ENCODE data around the gene ASAH2B.
"Not testable (repeated sequence)": the region's sequence is repeated elsewhere in the genome, so short reads cannot be mapped to it uniquely, and the experiment has no call there.

The ASAH2B gene

DNA sequence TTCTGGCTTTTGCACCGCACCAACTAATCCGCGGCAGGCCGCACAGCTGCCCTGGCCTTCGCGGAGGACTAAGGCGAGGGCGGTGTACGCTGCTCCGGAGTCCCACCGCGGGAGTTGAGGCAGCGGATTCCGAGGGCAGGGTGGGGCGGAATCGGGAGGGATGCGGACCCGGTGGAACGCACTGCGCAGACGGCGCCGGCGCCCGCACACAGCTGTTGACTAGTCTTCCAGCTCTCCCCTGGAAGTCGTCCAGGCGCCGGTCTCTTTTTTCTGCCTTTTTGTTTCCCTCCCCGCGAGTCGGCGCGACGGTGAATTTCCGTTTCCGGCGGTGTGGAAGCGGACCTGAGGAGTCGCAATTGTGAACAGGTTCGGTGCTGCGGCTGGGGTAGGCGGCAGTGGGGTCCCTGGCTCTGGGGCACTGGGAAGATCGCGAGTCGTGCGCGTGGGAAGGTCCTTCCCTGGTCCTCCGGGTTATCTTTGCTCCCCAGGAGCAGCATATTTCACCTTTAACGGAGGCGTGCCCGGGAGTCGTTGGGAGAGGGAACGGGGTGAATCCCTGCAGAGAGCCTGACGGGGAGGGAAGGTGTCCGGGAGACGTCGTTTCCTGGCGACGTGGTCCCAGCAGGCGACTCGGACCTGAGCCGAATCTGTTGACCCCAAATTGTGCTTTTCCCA is at the start of gene ASAH2B:
TSS of gene ASAH2B (plus strand) at position 319 of the 675 bp plus-strand sequence. CDS start 5,195 bp downstream, outside the sequence.
- peak; percentile 71 for DNase-seq

DNA sequence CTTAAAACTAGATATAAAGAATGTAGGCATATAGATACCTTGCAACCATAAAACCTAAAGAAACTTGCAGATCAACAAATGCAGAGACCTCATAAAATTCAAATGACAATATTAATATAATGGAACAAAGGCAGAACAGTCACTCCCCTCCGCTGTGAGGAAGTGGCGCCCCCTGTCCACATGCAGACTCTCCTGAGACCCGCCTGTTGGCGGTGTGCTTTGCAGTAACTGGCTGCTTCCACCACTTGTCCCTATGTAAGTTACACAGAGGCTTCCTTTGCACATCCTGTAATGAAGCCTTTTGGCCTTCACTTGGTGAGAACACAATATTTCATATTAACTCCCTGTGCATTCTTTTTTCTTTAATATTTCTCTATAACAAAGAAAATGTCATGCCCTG is 41.9 kb upstream of the ASAH2B start:
- not testable (repeated sequence) for DNase-seq

DNA sequence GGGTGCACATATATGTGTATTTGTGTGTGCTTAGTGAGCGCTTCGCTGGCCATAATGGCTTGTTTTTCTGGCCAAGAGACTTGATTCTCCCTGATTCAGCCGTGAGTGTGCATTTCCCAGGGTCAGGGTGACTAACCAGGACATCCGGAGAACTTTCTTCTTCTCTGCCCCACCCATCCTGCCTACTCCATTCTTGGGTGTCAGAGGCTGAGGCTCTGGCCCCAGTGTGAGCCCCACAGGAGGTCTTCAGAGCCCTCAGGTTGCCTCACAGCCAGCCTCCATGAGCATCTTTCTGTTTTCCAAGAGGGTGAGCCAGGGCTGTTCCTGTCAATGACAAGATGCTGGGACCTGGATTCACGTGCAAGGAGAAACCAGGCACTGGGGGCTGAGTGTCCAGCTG is 37.8 kb upstream of the ASAH2B start:
- not testable (repeated sequence) for DNase-seq

DNA sequence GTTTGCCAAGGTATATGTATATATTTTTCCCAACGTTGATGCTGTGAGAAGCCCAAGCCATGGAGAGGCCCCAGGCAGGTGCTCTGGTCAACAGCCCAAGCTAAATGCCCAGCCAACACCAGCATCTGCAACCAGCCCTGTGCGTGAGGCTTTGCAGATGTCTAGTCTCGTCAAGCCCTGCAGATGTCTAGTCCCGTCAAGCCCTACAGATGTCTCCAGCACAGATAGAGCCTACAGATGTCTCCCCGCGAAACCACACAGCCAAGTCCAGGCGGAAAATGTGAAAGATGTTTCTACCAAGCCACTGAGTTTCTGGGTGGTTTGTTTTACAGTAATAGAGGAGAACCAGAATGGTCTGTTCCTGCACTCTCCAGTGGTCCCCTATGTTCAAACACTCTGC is 36.7 kb upstream of the ASAH2B start:
- not testable (repeated sequence) for DNase-seq

DNA sequence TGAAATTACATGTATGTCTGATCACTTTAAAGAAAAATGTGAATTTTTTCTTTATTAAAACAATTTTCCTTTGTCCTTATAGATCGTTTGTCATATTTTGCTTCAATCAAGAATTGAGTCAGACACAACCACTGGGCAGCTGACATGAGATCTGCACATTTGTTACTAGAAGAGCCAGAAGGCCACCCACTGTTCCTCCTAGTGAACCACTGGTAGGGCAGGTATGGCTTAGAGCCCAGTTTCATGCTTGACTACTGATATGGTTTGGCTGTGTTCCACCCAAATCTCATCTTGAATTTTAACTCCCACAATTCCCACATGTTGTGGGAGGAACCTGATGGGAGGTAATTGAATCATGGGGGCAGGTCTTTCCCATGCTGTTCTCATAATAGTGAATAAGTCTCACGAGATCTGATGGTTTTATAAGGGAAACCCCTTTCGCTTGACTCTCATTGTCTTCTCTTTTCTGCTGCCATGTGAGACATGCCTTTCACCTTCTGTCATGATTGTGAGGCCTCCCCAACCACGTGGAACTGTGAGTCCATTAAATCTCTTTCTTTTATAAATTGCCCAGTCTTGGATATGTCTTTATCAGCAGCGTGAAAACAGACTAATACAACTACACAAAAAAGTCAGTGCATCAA is 35.2 kb upstream of the ASAH2B start:
- DNase-seq = not testable (repeated sequence)

DNA sequence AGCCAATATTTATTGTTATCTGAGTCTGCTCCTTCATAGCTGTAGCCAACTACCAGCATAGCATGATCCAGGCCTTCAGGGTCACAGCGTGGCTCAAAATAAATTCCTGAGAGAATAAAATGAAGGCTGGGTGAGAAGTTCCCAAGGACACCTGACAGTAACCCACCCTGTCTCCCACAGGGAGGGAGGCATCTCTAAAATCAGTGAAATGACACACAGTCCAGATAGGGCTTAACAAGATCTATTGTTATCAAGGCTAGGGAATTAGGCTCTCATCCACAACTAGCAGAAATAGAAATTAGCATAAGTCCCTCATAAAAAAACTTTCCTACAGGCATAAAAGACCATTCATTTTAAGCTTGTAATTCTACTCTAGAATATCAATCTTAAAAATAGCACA is 33.7 kb upstream of the ASAH2B start:
- not testable (repeated sequence) for DNase-seq

DNA sequence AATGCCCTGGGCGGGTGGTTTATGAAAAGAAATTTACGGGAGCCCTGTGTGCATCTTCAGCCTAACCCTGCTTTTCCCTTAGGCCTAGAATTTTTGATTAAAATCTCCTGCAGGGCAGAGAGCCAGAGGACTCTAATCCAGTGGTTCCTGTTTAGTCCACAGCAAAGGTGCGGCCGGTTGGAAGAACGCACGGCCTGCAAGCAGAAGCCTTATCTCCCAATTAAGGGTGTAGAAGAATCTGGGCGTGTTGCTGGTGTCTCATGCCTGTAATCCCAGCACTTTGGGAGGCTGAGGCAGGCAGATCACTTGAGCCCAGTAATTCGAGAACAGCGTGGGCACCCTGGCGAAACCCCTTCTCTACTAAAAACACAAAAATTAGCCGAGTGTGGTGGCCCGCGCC is 29.5 kb upstream of the ASAH2B start:
- not testable (repeated sequence) for DNase-seq

DNA sequence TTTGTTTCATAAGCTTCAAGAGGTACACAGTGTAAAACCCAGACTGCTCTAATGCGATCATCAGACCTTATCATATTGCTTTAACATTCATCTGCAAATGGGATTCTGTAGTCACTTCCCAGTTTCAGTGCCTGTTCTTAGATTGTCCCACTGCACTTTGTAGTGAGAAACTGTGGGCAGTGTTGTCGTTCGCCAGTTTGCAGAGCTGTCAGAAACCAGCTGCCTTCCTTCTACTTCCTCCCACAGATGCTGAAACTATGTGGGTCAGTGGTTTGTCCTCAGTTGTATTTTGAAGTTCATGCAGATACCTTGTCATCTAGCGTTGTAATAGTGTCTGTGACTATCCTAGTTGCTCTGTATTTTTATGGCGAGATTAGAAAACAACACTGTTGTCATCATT is 15.9 kb upstream of the ASAH2B start:
- not testable (repeated sequence) for DNase-seq

DNA sequence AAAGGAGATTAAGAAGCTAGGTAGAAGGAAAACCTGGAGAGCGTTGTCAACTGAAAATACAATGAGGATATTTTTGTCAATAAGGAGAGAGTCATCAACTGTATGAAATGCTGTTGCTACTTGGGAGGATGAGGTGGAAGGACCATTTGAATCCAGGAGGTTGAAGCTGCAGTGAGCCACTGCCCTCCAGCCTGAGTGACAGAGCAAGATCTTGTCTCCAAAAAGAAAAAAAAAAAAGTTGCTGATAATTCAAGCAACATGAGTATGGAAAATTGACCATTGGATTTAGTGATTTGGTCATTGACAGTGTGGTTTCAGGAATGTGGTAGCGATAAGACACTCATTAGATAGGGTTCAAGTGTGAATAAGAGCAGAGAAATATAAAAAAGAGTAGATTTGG is 11.6 kb upstream of the ASAH2B start:
- DNase-seq = not testable (repeated sequence)

DNA sequence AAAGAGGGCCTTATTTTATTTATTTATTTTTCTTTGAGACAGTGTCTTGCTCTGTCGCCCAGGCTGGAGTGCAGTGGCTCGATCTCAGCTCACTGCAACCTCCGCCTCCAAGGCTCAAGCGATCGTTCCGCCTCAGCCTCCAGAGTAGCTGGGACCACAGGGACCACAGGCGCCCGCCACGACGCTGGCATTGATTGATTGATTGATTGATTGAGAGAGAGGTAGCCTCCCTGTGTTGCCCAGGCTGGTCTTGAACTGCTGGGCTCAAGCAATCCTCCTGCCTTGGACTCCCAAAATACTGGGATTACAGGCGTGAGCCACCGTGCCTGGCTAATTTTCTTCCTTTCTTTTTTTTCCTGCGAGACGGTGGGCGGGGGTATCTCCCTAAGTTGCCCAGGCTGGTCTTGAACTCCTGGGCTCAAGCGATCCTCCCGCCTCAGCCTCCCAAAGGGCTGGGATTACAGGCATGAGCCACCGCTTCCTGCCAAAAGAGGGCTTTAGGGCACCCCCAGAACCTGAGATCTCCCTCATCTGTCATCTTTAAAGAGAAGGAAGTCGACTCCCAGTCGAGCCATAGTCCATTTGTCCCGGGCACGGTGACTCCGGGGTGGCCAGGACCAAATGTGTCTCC is 634 bp upstream of the ASAH2B start:
- DNase-seq = not testable (repeated sequence)

DNA sequence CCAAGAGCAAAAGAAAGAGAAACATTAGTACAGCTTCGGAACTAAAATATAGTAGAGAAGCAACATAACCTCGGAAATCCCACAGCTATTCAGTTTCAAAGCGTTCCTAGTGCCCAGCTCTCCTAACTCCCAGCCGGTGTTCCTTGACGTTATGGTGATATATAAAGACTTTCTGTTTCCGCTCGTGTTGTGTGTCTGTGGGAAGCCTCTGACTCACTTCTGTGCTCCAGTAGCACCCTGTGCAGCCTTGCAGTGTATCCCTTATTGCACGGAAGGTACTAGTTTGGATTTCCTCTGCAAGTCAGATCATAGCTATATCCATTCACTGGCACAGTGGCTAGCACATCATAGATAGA is 535 bp downstream of the ASAH2B start:
- peak; percentile 32 for DNase-seq

DNA sequence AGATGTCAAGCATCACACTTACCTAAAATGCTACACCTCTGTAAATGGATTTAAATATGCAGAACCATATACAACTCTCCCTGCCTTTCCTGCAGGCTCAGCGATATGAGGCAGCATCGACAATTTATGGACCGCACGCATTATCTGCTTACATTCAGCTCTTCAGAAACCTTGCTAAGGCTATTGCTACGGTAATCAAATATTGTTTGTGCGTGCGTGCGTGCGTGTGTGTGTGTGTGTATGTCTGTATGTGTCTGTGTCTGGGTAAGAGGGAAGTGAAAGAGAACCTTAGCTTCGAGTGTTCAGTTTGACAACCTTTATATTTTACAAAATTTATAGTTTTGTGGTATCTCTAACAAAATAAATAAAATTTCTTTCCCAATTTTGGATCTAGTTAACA is 3.1 kb downstream of the ASAH2B start:
- DNase-seq = not testable (repeated sequence)

DNA sequence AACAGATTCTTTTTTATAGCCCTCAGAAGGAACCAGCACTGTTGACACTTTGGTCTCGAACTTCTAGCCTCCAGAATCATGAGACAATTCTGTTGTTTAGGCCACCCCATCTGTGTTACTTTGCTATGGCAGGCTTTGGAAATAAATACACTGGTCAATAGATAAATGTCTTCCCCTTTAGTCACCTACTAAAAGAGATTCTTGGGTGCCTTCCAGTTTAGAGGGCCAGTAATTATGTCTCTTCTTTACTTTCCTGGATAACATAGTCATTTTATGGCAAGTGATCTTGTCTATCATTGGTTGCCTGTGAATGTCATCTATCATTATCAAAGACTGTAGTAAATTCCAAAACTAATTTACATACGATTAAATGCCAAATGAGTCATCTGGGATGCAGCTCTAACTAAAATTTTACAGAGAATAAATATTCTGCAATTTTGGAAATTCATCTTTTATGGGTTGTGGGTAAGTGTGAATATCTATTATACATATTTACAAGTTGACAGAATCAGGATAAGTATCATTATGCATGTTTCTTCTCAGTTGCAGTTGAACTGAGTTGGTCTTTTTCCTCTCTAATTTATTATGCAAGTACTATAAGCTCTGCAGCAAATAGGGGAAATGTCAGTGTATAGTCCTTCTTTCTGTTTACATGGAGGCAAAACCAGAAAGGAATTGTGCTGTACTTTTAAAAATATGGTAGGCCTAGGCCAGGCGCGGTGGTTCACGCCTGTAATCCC is 27.2 kb downstream of the ASAH2B start:
- DNase-seq = not testable (repeated sequence)

DNA sequence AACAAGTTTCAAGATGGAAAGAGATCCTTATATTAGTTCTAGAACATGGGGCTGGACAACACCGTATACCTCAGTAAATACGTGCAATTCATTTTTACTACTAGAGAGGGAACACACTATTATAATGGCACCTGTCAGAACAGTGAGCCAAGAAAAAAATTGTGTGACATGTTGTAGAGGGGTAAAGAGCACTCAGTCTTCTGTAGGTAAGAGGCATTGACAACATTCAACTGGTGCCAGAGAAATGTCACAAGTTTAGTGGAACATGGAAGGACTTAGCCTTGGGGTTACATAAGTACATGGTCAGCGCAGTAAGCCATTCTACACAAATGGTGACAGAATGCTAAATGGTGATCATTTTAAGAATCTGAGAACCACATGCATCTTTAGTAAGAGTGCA is 32.3 kb downstream of the ASAH2B start:
- not testable (repeated sequence) for DNase-seq

DNA sequence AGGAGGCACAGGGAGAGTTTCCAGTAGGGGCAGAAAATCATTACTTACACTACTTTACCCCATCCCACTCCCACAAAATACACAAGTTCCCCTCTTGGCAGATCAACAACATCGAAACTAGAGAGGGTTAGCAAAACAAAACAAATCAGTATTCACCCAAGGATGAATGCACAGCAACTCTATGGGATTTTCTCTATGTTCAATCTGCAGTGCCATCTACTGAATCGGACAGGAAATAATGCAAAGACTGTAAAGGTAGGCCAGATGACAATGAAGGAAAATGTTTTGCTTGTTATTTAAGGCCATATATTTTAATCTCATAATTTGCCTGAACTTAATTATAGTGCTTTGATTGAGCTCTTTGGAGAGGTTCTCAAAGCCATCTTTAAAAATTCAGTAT is 35.1 kb downstream of the ASAH2B start:
- DNase-seq = not testable (repeated sequence)

DNA sequence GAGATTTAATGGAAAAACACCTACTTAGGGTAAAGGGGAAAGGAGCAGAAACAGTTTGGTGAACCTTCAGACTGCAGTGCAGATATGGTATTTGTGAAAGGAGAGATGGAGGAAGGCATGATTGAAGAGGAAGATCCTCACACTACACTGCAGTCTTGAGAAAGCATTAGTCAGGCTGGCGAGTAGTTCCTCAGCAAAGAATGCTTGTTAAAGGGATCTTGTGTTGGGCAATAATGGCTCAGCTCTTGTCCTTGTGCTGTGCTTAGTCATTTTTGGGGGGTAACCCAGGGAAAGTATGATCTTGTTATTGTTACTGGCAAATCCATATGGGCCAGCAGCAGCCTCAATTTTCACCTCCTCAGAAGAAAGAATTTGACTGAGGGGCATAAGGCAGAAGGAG is 40.3 kb downstream of the ASAH2B start:
- DNase-seq = not testable (repeated sequence)

DNA sequence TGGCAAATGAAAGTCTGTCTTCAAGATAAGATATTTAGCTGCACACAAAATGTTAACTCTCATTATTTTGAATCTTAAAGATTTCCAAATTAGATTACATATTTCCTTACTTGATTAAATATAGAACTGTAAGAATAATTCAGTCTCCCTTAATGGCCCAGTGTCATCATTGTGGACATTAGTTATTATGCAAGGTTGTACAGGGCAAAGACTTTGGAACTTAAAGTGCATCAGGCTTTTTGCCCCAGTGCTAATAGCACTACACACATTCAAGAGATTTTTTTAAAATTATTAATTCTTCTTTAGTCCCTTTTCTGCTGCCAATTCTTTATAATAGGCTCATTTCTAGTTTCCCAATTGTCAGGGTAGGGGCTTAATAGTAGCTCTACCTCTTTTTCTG is 42.3 kb downstream of the ASAH2B start:
- not testable (repeated sequence) for DNase-seq

DNA sequence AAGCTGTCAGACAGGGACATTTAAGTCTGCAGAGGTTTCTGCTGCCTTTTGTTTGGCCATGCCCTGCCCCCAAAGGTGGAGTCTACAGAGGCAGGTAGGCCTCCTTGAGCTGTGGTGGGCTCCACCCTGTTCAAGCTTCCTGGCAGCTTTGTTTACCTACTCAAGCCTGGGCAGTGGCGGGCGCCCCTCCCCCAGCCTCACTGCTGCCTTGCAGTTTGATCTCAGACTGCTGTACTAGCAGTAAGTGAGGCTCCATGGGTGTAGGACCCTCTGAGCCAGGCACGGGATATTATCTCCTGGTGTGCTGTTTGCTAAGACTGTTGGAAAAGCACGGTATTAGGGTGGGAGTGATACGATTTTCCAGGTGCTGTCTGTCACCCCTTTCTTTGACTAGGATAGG is 48.2 kb downstream of the ASAH2B start:
- DNase-seq = not testable (repeated sequence)

DNA sequence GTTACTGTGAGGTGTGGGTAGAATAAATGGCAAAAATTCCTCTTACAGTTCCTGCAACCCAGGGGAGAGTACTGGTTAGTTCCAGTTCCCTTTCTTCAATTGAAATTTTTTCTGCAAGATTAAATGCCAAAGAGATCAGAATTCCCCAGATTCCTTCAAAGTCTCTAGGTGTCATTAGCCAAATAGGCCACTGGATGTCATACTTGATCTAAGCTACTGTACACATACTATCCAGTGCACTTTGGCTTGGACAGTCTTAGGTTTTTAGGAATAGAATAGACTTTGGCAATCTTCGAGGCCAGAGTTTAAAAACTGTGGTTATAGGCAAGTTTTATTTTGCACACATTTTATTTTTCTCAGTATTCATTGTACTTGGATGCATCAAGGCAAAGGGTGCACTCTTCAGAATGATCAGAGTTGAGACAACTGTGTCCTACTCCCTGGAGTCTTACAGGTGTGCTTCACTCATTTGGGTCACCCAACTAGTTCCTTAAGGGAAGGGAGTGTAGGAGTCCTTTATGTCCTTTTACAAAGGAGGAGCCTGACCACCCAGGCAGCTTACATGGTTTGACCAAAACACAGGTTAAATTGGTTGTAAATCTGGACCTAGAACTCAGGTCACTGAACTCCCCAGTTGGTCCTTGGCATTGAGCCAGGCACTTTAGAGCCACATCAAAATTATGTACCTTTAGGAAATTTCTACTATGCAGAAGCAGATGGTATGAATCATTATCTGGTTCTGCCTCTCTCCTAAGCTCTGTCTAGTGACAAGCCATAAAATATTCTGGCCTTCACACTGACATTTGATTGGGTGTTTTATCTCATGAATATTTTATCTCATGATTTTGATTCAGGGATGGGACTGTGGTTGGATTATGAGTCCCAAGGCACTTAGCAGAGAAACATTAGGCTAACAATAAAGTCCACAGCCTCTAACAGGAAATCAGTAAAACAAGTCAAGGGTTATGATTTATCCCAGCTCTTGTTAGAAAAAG is 49.5 kb downstream of the ASAH2B start:
- no peak for DNase-seq

DNA sequence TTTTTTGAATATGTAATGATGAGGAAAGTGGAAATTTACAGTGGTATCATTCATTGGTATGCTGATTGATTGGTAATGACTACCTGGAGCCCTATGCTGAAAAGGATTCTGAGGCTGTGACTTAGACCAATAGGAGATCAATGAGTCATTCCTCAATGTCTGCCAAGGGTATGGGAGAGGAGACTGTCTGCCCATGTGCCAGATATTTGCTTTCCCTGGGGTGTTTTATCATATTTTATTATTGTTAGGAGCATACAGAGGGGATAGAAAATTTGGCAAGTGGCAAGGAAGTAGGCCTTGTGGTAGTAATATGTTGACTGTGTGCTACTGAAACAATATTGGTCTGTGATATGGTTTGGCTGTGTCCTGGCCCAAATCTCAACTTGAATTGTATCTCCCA is 54.8 kb downstream of the ASAH2B start:
- DNase-seq = no peak

DNA sequence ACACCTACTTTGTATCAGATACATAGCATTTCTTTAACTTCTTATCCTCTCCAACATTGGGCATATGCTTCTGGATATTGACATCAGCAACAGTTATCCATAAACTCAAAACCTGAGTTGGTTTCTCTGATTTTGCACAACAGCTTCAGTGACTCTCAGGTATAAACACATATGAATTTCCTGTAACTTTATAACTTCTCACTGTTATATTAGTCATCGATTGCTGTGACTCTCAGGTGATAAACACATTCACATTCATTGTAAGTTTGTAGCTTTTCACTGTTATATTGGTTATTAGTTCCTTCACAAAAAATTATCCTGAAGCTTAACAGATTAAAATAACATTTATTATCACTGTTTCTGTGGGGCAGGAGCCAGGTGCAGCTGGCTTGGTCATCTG is 57.0 kb downstream of the ASAH2B start:
- DNase-seq = no peak

DNA sequence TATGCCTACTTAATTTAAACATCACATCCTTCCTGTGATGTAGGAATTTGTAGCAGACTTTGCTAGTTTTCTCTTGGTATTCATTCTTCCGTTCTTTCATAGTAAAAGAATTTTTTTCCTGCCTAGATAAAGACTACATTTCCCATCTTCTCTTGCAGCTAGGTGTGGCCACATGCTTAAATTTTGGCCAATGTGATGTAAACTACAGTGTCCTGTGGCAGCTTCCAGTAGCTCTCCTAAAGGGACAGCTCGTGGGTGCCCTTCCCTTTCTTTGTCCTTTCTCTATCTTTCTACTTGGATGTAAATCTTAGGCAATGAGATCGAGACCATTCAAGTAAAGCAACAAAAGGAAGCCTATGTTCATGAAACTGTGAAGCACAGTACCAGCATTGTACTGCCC is 58.6 kb downstream of the ASAH2B start:
- DNase-seq = no peak

Measured in CD4-positive, alpha-beta T cell treated with Interleukin-4 for 4 hours (primary cell).